ENCODE results near the gene MT1A. TPM values are rescaled to one million over a fixed set of nuclear protein-coding genes. Genes with fewer than 3 reads are reported as not detected.
A peak's percentile ranks its signal among the peaks of the same experiment; 100 is the strongest.
"Not testable (repeated sequence)": the region's sequence is repeated elsewhere in the genome, so short reads cannot be mapped to it uniquely, and the experiment has no call there.

The MT1A gene
- total RNA-seq, 1 experiment from 2014 or later, result 6.6 TPM

DNA sequence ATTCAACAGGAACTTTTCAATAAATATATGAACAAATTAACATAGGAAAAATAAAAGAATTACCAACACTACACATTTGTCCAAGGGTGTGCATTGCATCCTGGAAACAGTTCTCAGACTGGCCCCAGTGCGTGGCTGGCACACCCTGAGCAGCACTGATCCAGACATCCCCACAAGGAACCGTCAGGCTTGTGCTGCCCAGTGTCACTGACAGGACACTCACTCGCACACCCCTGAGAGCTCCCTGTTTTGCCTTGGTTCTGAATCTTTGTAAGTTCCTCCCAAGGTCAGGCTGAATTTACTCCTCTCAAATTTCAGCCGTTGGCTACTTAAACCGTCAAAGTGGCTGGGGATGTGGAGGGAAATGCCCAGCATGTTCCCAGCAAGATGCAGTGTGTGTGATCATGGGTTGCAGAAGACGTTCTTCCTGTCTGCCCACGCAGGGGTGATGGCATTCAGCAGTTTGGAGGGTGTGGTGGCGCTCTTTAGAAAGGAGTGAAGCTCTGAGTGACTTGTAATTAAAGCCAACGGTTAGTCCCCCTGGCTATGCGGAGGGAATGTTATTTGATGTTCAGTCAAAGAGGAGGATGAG is 28.4 kb upstream of the MT1A start:
- peak; percentile 11 for DNase-seq (ENCODE audit: low spot score)

DNA sequence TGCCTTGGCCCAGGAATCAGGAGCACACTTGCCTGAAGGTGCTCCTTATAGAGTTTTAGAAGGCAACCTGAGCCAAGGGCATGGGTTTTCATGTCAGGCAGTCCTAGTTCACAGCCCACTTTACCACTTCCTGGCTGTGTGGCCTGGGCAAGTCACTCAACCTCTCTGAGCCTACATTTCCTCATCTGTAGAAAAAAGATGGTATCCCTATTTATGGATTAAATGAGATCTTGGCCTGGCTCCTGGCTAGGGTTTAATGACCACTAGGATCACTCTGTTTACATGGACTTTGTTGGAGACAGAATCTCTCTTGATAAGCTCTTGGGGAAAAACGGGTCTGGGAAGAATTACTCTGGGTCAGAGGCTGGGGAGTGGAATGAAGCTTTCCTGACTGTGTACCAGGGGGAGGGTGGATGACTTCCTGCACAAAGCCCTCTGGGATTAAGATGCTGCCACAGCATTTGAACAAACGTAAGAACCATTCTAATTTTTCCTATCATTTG is 27.8 kb upstream of the MT1A start:
- DNase-seq (ENCODE audit: low spot score), result no peak

DNA sequence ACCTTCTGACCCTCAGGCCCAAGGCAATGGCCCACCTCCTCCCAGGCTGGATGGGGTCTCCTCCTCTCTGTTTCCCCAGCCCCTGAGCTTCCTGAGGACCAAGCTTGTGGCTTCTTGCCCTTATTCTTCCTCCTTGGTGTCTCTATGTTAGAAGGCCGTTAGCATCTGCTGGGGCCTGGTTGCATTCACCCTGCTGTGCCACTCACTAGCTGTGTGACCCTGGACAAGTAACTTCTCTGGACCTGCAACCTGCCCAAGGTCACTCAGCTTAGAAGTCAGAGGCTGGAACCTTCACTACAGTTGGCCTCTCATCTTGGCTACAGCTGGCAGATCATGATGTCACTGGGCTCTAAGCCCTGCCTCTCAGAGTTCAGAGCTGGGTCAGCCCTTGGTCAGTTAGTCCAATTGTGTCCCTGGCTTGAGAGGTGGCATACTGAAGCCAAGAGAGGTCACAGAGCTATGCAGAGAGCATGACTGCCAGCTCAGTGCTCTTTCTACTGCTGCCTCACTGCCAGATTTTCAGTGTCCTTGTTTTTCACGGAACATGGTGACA is 27.1 kb upstream of the MT1A start:
- DNase-seq (ENCODE audit: low spot score), result no peak

DNA sequence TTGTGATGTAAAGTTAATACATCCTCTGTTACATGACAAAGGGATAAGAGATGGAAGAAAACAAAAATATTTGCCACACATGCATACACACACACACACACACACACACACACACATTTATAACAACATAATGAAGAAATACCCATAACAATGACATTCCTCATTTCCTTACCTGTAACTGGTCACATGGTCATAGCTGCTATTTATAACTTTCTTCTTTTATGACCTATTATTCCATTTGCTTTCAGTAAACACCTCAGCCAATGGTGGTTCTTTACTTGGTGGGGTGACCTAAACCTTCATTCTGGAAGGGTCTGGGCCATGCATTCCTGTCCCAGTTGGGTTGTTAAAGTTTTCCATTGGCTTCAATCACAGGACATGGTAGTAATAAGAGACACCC is 24.8 kb upstream of the MT1A start:
- no peak for DNase-seq (ENCODE audit: low spot score)

DNA sequence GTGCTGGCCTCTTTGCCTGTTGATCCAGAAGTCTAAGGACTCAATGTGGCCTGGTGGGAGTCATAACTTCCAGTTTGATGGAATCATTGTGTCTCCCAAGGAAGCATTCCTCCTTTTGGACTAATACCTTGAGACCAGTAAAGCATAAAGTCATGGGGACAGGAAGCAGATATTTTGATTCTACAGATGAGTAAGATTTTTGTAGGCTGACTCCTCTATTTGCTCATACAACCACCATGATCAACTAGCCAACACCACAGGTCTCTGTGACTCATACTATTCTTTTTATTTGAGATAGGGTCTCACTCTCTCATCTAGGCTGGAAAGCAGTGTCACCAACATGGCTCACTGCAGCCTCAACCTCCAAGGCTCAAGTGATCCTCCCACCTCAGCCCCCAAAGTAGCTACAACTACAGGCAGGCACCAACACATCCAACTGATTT is 23.9 kb upstream of the MT1A start:
- no peak for DNase-seq (ENCODE audit: low spot score)

DNA sequence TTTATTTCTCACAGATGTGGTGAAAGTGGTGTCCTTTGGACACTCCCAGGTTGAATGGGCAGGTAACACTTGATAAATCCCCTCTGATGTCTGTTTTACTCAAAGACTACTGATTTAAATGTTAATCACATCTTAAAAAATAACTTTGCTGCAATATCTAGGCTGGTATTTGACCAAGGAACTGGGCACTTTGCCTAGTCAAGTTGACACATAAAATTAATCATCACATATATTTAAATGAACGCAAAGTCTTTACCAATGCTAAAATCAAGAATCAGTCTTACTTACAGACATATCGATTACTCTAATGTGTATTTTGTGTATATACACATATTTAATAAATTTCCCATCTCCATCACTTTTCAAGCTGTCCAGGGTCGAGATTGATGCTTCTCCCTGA is 23.1 kb upstream of the MT1A start:
- DNase-seq (ENCODE audit: low spot score), result no peak

DNA sequence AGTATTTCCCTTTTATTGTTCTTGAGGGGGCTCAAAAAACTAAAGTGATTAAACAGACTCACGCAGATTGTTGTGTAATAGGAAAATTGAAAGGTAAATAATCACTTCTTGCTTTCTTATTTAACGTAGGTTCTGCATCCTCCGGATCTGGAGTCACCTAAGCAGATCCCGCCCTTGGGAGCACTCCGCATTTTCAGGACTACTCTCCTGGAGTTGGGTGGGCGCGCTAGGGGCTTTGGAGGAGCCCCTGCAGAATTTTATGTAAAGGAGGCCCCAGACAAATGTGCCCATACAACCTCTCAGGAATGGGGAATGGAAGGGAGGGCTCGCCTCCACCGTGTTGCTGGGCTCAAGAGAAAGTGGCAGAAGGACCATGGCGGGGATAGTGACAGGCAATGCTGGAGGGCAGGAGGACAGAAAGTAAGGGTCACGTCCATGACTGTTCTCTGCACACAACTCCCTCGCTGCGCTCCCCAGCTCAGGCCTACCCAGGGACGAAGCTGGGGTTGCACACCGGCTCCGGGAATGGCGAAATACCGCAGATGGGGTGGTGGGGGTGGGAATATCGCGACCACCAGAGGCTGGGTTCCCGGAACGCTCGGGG is 21.8 kb upstream of the MT1A start:
- DNase-seq (ENCODE audit: low spot score), result no peak

DNA sequence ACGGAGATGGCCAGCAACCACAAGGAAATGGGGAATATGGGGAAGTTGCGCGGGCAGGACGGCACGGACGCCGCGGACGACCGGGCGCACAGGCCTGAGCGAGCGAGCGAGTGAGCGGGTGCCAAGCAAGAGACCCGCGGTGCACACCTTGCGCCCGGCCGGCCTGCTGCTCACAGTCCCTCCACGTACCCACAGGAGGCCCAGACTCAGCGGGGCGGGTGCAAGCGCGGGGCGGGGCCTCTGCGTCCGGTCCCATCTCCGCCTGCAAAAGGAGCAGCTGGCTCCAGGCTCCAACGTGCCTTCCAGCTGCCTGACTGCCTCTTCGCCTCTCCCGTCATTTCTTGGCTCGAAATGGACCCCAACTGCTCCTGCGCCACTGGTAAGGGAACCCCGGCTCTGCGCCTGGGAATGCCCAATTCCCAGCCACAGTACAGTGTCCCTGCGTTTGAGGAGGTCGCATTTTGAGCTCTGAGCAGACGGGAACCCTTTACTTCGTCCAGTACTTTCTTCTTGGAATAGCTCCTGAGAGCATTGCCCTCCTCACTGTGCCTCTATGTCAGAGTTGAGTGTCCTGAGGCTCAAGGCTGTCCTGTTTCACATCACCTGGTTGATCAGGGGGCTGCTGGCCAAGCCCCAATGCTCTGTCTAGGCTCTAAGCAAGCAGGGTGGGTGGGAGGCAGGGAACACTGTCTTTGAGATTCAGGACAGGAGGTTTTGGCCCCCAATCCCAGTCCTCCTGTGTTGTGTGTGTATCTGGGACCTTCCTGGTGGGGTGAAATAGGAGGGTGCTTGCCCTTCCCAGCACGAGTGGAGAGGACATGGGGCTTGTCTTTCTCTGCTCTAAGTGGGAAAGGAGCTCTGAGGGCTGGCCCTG is 21.0 kb upstream of the MT1A start:
- no peak for DNase-seq (ENCODE audit: low spot score)

DNA sequence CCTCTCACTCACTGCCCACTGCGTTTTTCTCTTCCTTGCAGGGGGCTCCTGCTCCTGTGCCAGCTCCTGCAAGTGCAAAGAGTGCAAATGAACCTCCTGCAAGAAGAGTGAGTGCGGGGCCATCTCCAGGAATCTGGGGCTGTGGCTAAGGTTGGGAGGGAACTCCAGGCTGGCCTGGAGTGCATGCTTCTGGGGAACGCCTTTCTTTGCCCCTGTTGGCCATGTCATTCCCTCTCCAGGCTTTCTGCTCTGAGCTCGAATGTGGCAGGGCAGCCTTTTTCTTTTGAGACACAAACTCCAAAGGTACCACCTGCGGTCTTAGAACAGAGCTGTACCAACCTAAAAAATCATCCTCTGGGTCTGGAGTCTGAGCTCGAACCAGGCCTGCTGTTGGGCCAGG is 20.3 kb upstream of the MT1A start:
- no peak for DNase-seq (ENCODE audit: low spot score)

DNA sequence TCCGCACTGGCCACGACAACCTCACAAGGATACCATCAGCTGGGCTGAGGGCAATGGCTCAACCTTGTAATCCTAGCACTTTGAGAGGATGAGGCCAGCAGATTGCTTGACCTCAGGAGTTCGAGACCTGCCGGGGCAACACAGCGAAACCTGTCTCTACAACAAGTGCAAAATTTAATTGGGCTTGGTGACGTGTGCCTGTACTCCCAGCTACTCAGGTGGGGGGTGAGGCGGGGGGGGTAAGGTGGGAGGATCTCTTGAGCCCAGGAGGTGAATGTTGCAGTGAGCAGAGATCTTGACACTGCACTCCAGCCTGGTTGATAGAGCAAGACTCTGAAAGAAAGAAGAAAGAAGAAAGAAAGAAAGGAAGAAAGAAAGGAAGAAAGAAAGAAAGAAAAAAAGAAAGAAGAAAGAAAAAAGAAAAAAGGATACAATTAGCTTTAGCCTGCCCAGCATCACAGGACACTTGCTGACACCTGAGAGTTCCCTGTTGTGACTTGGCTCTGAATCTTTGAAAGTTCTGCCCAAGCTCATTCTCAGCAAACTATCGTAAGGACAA is 18.0 kb upstream of the MT1A start:
- DNase-seq (ENCODE audit: low spot score), result no peak

DNA sequence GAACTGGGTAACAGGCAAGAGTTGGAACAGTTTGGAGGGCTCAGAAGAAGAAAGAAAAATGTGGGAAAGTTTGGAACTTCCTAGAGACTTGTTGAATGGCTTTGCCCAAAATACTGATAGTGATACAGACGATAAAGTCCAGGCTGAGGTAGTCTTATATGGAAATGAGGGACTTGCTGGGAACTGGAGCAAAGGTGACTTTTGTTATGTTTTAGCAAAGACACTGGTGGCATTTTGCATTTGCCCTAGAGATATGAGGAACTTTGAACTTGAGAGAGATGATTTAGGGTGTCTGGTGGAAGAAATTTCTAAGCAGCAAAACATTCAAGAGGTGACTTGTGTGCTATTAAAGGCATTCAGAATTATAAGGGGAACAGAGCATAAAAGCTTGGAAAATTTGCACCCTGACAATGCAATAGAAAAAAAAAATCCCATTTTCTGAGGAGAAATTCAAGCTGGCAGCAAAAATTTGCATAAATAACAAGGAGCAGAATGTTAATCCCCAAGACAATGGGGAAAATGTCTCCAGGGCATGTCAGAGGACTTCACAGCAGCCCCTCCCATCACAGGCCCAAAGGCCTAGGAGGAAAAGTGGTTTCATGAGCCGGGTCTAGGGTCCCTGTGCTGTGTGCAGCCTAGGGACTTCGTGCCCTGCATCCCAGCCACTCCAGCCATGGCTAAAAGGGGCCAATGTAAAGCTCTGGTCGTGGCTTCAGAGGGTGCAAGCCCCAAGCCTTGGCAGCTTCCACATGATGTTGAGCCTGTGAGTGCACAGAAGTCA is 16.6 kb upstream of the MT1A start:
- DNase-seq (ENCODE audit: low spot score), result not testable (repeated sequence)

DNA sequence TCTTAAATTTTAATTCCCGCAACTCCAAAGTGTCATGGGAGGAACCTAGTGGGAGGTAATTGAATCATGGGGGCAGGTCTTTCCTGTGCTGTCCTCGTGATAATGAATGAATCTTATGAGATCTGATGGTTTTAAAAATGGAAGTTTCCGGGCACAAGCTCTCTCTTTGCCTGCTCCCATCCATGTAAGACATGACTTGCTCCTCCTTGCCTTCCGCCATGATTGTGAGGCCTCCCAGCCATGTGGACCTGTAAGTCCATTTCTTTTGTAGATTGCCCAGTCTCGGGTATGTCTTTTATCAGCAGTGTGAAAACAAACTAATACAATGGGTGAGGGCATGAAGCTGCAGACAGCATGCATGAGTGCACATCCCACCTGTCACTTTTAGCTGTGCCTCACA is 15.3 kb upstream of the MT1A start:
- DNase-seq (ENCODE audit: low spot score), result not testable (repeated sequence)

DNA sequence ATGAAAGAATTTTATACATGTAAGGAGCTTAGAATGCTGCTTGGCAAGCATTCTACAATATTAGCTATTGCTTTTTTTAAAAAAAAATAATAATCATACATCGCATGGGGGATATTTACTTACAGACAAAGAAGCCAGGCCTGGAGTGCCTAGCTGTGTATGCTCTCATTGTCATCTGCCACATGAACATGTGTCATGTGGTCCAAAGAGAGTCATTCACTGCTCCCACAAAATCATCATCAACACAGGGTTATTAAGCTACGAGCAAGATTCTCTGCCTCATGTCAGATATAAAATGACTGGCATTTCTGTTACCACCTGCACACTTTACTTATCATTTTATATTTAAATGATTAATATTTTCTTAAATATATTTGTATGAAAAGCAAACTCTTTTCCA is 14.8 kb upstream of the MT1A start:
- no peak for DNase-seq (ENCODE audit: low spot score)

DNA sequence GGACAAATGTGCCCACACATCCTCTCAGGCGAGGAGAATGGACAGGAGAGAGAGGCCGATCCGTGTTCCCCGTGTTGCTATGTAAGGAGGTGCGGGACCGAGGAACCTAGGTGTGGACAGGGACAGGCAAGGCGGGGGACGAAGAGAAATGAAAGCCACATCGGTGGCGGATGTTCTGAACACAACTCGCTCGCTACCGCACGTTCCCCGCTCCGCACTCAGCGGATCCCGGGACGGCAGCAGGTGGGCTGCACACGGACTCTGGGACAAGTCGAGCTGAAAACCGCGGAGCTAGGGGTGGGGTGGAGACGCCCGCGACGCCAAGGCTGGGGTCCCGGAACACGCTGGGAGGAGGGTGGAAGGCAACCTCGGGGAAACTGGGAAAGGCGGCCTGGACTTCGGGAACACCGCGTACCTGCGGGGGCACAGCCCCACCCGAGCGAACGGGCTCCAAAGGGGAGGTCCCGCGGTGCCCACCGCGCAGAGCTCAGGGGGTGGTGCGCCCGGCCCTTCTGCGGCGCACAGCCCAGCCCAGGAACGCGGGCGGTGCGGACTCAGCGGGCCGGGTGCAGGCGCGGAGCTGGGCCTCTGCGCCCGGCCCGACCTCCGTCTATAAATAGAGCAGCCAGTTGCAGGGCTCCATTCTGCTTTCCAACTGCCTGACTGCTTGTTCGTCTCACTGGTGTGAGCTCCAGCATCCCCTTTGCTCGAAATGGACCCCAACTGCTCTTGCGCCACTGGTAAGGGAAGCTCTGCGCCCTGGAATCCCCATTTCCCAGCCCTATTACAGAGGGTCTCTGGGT is 13.1 kb upstream of the MT1A start, which contains the start of gene MT1E:
Gene MT1E (plus strand): TSS at position 642 of the 803 bp plus-strand sequence. CDS start 71 bp downstream, at position 713.
- DNase-seq (ENCODE audit: low spot score), result peak; percentile 92

DNA sequence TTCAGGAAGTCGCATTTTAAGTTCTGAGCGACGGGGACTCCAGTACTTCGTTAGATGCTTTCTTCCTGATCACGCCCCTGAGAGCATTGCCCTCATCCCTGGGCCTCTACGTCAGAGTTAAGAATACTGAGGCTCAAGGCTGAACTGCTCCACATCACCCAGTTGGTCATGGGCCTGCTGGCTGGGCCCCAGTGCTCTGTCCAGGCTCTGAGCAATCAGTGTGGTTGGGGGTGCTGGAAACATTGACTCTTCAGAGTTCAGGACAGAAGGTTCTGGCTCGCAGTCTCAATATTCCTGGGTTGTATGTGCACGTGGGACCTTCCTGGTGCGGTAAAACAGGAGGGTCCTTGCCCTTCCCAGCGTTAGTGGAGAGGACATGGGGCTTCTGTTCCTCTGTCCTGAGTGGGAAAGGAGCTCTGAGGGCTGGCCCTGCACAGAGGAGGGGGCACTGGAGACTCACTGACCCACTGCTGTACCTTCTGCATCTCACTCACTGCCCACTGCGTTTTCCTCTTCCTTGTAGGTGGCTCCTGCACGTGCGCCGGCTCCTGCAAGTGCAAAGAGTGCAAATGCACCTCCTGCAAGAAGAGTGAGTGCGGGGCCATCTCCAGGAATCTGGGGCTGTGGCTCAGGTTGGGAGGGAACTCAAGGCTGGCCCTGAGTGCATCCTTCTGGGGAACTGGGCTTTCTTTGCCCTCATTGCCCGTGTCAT is 12.4 kb upstream of the MT1A start:
- no peak for DNase-seq (ENCODE audit: low spot score)

DNA sequence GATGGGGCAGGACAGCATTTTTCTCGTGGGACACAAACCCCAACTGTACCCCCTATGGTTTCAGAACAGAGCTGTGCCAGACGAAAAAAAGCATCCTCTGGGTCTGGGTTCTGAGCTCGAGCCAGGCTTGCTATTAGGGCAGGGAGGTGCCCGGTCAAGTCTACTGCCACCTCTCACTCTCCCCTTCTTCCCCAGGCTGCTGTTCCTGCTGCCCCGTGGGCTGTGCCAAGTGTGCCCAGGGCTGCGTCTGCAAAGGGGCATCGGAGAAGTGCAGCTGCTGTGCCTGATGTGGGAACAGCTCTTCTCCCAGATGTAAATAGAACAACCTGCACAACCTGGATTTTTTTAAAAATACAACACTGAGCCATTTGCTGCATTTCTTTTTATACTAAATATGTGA is 11.8 kb upstream of the MT1A start:
- DNase-seq (ENCODE audit: low spot score), result no peak

DNA sequence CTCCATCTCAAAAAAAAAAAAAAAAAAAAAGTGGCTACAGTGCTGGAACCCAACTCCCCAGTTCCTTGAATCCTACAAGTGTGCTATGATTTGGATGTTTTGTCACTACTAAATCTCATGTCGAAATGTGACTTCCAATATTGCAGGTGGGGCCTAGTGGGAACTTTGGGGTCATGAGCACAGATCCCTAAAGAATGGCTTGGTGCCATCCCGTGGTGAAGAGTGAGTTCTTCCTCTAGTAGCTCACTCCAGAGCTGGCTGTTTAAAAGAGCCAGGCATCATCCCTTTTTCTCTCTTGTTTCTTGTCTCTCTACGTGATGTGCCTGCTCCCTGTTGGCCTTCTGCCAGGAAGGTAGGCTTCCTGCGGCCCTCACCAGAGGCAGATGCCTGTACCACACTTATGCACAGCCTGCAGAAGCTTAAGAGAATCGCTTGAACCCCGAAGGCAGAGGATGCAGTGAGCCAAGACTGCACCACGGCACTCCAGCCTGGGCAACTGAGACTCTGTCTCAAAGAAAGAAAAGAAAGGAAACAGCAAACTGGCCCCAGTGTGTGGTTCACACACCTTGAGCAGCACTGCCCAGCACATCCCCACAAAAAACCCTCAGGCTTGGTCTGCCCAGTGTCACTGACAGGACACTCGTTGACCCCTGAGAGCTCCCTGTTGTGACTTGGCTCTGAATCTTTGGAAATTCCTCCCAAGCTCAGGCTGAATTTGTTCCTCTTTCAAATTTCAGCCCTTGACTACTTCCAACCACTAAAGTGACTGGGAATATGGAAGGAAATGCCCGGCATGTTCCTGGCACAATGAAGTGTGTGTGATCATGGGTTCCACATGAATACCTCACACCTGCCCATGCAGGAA is 9.7 kb upstream of the MT1A start:
- DNase-seq (ENCODE audit: low spot score), result no peak

DNA sequence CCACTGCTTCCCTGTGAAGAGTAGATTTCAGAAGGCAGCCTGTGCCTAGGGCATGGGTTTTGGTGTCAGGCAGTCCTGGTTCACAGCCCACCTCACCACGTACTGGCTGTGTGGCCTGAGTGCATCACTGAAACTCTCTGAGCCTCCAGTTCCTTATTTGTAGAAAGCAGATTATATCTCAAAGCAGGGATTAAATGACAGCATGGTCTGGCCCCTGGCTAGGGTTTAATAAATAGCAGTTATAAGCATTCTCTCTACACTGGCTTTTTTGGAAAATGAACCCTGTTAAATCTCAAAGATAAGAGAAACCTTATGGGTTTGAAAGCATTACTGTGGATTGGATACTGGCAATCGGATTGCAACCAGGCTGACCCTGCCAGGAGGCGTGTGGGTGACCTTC is 8.9 kb upstream of the MT1A start:
- DNase-seq (ENCODE audit: low spot score), result no peak

DNA sequence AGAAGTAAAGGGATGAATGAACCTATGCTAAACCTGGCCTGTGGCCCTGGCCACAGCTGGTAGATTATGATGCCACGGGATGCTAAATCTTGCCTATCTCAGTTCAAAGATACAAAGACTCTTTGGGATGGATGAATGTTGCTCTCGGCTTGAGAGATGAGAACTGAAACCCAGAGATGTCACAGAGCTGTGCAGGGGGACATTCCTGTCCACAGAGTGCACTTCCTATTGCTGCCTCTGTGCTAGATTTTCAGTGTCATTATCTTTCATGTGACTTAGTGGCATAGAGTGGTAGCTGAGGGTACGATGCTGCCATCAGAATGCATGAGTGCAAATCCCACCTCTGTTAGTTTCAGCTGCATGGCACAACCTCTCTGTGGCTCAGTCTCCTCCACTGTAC is 8.3 kb upstream of the MT1A start:
- DNase-seq (ENCODE audit: low spot score), result no peak

Data from HT-29 (cell line).